HG03139 (cell line): ENCODE data around the gene FUT9.

Source experiments
- ATAC-seq: cut with Tn5 transposase; IDR thresholded peaks from one replicate; pipeline ENCODE4 v1.9.1; 2021; ENCODE audit not compliant: unreplicated experiment

Gene FUT9

GRCh38 chr6:96066376-96066775 lies 50.6 kb downstream of the FUT9 start:
- ATAC-seq = no peak

GRCh38 chr6:96073555-96073954 lies 57.8 kb downstream of the FUT9 start:
- no peak for ATAC-seq

GRCh38 chr6:96074006-96074405 lies 58.2 kb downstream of the FUT9 start:
- no peak for ATAC-seq

- no peak for ATAC-seq
Measured at GRCh38 chr6:96075826-96076225, 60.1 kb downstream of the FUT9 start.

- no peak for ATAC-seq
Measured at GRCh38 chr6:96086745-96087144, 71.0 kb downstream of the FUT9 start.

- ATAC-seq = no peak
Measured at GRCh38 chr6:96089173-96089572, 73.4 kb downstream of the FUT9 start.

- ATAC-seq = no peak
Measured at GRCh38 chr6:96094077-96094476, 78.3 kb downstream of the FUT9 start.

- ATAC-seq = no peak
Measured at GRCh38 chr6:96099069-96099468, 83.3 kb downstream of the FUT9 start.

- ATAC-seq = no peak
Measured at GRCh38 chr6:96101564-96101963, 85.8 kb downstream of the FUT9 start.

GRCh38 chr6:96104910-96105309 lies 89.1 kb downstream of the FUT9 start:
- no peak for ATAC-seq

GRCh38 chr6:96110878-96111277 lies 95.1 kb downstream of the FUT9 start:
- ATAC-seq = no peak

GRCh38 chr6:96116674-96117073 lies 100.9 kb downstream of the FUT9 start:
- ATAC-seq = no peak

GRCh38 chr6:96124778-96125177 lies 109.0 kb downstream of the FUT9 start:
- no peak for ATAC-seq

GRCh38 chr6:96138406-96138805 lies 122.6 kb downstream of the FUT9 start:
- ATAC-seq = no peak

GRCh38 chr6:96142142-96142541 lies 126.4 kb downstream of the FUT9 start:
- no peak for ATAC-seq

- no peak for ATAC-seq
Measured at GRCh38 chr6:96150431-96150830, 134.7 kb downstream of the FUT9 start.

- no peak for ATAC-seq
Measured at GRCh38 chr6:96151707-96152106, 135.9 kb downstream of the FUT9 start.

GRCh38 chr6:96152114-96152708 lies 136.4 kb downstream of the FUT9 start:
- no peak for ATAC-seq

- no peak for ATAC-seq
Measured at GRCh38 chr6:96153775-96154174, 138.0 kb downstream of the FUT9 start.

- no peak for ATAC-seq
Measured at GRCh38 chr6:96156425-96156824, 140.7 kb downstream of the FUT9 start.

- ATAC-seq = peak; percentile 81
Measured at GRCh38 chr6:96157018-96157565, 141.3 kb downstream of the FUT9 start.

- ATAC-seq = no peak
Measured at GRCh38 chr6:96162711-96163120, 146.9 kb downstream of the FUT9 start.

- no peak for ATAC-seq
Measured at GRCh38 chr6:96164802-96165201, 149.0 kb downstream of the FUT9 start.
